Parathyroid adenoma (tissue), 2 donors: Measurements from ENCODE around the gene FAM227B.

ENCODE experiments used
- H2AFZ ChIP-seq: fragments of 300-600 bp; sonication (generic); one replicate; pipeline ENCODE4 v1.7.0; 2017; ENCODE audit warnings: antibody characterized with exemption, mild to moderate bottlenecking
- H3K27ac ChIP-seq: fragments of 300-600 bp; sonication (generic); one replicate; pipeline ENCODE4 v1.7.0; 2017
- H3K27me3 ChIP-seq: fragments of 300-600 bp; sonication (generic); one replicate; pipeline ENCODE4 v1.7.0; 2017; ENCODE audit warnings: low read length; ENCODE audit not compliant: control insufficient read depth, insufficient read depth
- H3K36me3 ChIP-seq: fragments of 300-600 bp; sonication (generic); one replicate; pipeline ENCODE4 v1.7.0; 2017; ENCODE audit warnings: low read length; ENCODE audit not compliant: control insufficient read depth, insufficient read depth
- H3K4me1 ChIP-seq: fragments of 300-600 bp; sonication (generic); one replicate; pipeline ENCODE4 v1.7.0; 2017; ENCODE audit warnings: control low read depth
- H3K4me2 ChIP-seq: fragments of 300-600 bp; sonication (generic); one replicate; pipeline ENCODE4 v1.7.0; 2017; ENCODE audit warnings: low read length
- H3K4me3 ChIP-seq: fragments of 300-600 bp; sonication (generic); one replicate; pipeline ENCODE4 v1.7.0; 2017; ENCODE audit warnings: low read depth, low read length
- H3K79me2 ChIP-seq: fragments of 300-600 bp; sonication (generic); one replicate; pipeline ENCODE4 v1.7.0; 2017; ENCODE audit warnings: control low read depth
- H3K9ac ChIP-seq: fragments of 300-600 bp; sonication (generic); one replicate; pipeline ENCODE4 v1.7.0; 2017; ENCODE audit warnings: mild to moderate bottlenecking
- H3K9me3 ChIP-seq: fragments of 300-600 bp; sonication (generic); one replicate; pipeline ENCODE4 v1.7.0; 2017; ENCODE audit warnings: low read length; ENCODE audit not compliant: control insufficient read depth
- CTCF ChIP-seq: fragments of 300-600 bp; sonication (generic); IDR thresholded peaks from one replicate; pipeline ENCODE4 v1.7.0; 2017; ENCODE audit warnings: antibody characterized with exemption, mild to moderate bottlenecking
- donor health status: primary hyperparathyroidism.

Gene FAM227B

GRCh38 chr15:49460411-49460941 is 160.1 kb downstream of the FAM227B start:
- H3K4me1 ChIP-seq = no peaks in the 10 kb centered on the region
- no peak overlapping the region for H3K4me2 ChIP-seq
- H3K27me3 ChIP-seq = no peaks in the 10 kb centered on the region
- H3K36me3 ChIP-seq = no peaks in the 10 kb centered on the region
- H2AFZ ChIP-seq = no peak overlapping the region
- H3K9ac ChIP-seq = no peak overlapping the region
- no peak for TF ChIP-seq CTCF
- no peak overlapping the region for H3K4me3 ChIP-seq
- no peak overlapping the region for H3K27ac ChIP-seq
- no peaks in the 10 kb centered on the region for H3K79me2 ChIP-seq
- H3K9me3 ChIP-seq = no peaks in the 10 kb centered on the region

- H3K9ac ChIP-seq = no peak overlapping the region
- H3K36me3 ChIP-seq = no peaks in the 10 kb centered on the region
- H3K27ac ChIP-seq = no peak overlapping the region
- H2AFZ ChIP-seq = no peak overlapping the region
- H3K9me3 ChIP-seq = no peaks in the 10 kb centered on the region
- no peak overlapping the region for H3K4me2 ChIP-seq
- no peak overlapping the region for H3K4me3 ChIP-seq
- no peaks in the 10 kb centered on the region for H3K79me2 ChIP-seq
- H3K4me1 ChIP-seq = no peaks in the 10 kb centered on the region
- no peak for TF ChIP-seq CTCF
- H3K27me3 ChIP-seq = no peaks in the 10 kb centered on the region
Measured at GRCh38 chr15:49458145-49458544, 162.5 kb downstream of the FAM227B start.

GRCh38 chr15:49456166-49456565 is 164.5 kb downstream of the FAM227B start:
- H2AFZ ChIP-seq = no peak overlapping the region
- H3K4me2 ChIP-seq = no peak overlapping the region
- no peaks in the 10 kb centered on the region for H3K36me3 ChIP-seq
- no peaks in the 10 kb centered on the region for H3K79me2 ChIP-seq
- H3K27ac ChIP-seq = no peak overlapping the region
- no peak overlapping the region for H3K9ac ChIP-seq
- H3K4me1 ChIP-seq = no peaks in the 10 kb centered on the region
- no peaks in the 10 kb centered on the region for H3K9me3 ChIP-seq
- H3K27me3 ChIP-seq = no peaks in the 10 kb centered on the region
- no peak for TF ChIP-seq CTCF
- no peak overlapping the region for H3K4me3 ChIP-seq

- Histone ChIP-seq H3K4me2 (no peak overlapping the region), H3K4me1 (no peaks in the 10 kb centered on the region), H3K27me3 (no peaks in the 10 kb centered on the region), H3K4me3 (no peak overlapping the region), H3K27ac (no peak overlapping the region), H2AFZ (no peak overlapping the region), H3K36me3 (no peaks in the 10 kb centered on the region), H3K9ac (no peak overlapping the region), H3K79me2 (no peaks in the 10 kb centered on the region), H3K9me3 (no peaks in the 10 kb centered on the region)
- no peak for TF ChIP-seq CTCF
Measured at GRCh38 chr15:49452595-49452994, 168.0 kb downstream of the FAM227B start.

- H3K4me3 ChIP-seq = no peak overlapping the region
- no peaks in the 10 kb centered on the region for H3K9me3 ChIP-seq
- H3K9ac ChIP-seq = no peak overlapping the region
- no peak overlapping the region for H3K27ac ChIP-seq
- TF ChIP-seq CTCF = no peak
- H3K4me1 ChIP-seq = no peaks in the 10 kb centered on the region
- no peaks in the 10 kb centered on the region for H3K36me3 ChIP-seq
- no peaks in the 10 kb centered on the region for H3K79me2 ChIP-seq
- no peaks in the 10 kb centered on the region for H3K27me3 ChIP-seq
- H2AFZ ChIP-seq = no peak overlapping the region
- no peak overlapping the region for H3K4me2 ChIP-seq
Measured at GRCh38 chr15:49441816-49442215, 178.8 kb downstream of the FAM227B start.
